HG02981 (cell line): ENCODE measurements around the gene NTSR1.

Source experiments
- ATAC-seq: cut with Tn5 transposase; IDR thresholded peaks from one replicate; pipeline ENCODE4 v1.9.1; 2021; ENCODE audit warnings: mild to moderate bottlenecking, moderate library complexity; ENCODE audit not compliant: unreplicated experiment

NTSR1 gene

DNA sequence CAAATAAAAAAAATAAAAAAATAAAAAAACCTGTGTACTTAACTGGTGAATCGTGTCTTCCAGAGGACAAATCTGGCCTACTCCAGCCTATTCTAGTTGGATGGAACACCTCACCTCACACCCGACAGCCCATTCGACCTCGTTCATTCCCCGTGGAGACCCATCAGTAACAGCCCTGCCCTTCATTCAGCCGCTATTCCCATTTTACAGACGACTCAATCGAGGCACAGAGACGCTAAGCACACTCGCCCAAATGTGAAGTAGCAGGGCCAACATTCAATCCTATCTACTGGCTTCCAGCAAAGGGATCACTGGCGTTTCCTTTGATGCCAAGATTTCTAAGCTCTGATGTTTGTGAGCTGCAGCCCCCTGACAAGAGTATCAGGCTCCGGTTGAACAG is 1.8 kb upstream of the NTSR1 start:
- no peak for ATAC-seq

DNA sequence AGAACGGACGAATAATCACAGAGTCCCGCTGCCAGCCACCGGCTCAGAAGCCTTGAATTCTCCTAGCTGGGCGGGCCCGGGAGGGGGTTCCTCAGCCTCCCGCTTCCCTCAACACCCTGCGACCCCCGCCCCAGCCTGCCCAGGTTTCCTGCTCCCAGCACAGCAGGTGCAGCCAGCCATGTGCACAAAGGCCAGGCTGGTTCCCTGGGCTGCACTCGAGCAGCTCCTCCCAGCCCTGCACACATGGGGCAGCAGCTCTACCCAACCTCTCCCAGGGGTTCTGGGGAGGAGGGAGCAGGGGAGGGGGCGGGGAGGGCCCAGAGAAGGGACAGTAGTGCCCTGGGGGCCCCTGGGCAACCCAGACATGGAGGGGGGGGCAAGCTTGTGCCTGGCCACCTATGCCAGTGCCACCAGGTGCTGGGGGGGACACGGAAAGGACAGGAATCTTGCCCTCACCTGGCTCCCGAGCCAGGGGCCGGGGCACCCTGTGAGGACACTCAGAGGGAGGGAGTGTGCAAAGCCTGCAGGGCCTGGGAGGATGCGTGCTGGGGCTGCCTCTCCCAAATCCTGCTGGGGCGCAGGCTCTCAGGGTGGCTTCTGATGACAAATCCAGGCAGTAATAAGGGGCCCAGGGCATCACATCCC is 1.2 kb upstream of the NTSR1 start:
- ATAC-seq: no peak

GRCh38 chr20:62707921-62708521 is 615 bp upstream of the NTSR1 start:
- no peak for ATAC-seq

DNA sequence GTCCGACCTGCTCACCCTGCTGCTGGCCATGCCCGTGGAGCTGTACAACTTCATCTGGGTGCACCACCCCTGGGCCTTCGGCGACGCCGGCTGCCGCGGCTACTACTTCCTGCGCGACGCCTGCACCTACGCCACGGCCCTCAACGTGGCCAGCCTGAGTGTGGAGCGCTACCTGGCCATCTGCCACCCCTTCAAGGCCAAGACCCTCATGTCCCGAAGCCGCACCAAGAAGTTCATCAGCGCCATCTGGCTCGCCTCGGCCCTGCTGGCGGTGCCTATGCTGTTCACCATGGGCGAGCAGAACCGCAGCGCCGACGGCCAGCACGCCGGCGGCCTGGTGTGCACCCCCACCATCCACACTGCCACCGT is 885 bp downstream of the NTSR1 start:
- no peak for ATAC-seq

- no peak for ATAC-seq
Observed at GRCh38 chr20:62710221-62710885, 1.7 kb downstream of the NTSR1 start.

- no peak for ATAC-seq
Observed at GRCh38 chr20:62710886-62711702, 2.5 kb downstream of the NTSR1 start.

GRCh38 chr20:62711703-62712101 is 3.1 kb downstream of the NTSR1 start:
- ATAC-seq: no peak

- no peak for ATAC-seq
Observed at GRCh38 chr20:62712606-62713005, 4.0 kb downstream of the NTSR1 start.

DNA sequence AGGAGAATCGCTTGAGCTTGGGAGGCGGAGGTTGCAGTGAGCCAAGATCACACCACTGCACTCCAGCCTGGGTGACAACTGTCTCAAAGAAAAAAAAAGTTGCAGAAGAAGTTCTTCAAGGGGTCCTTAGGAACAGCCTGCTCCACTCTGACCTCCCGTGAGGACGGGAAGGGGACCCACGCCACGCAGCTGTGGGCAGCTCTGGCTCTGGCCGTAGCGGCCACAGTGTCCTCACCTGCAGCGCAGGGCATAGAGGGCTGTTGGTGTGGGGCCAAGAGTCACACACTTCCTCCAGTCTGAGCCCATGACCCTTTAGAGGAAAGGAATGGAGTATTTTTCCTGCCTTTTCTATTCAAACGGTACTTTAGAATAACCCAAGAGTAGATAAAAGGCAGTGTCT is 5.4 kb downstream of the NTSR1 start:
- no peak for ATAC-seq

GRCh38 chr20:62714799-62715198 is 6.2 kb downstream of the NTSR1 start:
- ATAC-seq: no peak

- no peak for ATAC-seq
Observed at GRCh38 chr20:62715201-62715600, 6.6 kb downstream of the NTSR1 start.

DNA sequence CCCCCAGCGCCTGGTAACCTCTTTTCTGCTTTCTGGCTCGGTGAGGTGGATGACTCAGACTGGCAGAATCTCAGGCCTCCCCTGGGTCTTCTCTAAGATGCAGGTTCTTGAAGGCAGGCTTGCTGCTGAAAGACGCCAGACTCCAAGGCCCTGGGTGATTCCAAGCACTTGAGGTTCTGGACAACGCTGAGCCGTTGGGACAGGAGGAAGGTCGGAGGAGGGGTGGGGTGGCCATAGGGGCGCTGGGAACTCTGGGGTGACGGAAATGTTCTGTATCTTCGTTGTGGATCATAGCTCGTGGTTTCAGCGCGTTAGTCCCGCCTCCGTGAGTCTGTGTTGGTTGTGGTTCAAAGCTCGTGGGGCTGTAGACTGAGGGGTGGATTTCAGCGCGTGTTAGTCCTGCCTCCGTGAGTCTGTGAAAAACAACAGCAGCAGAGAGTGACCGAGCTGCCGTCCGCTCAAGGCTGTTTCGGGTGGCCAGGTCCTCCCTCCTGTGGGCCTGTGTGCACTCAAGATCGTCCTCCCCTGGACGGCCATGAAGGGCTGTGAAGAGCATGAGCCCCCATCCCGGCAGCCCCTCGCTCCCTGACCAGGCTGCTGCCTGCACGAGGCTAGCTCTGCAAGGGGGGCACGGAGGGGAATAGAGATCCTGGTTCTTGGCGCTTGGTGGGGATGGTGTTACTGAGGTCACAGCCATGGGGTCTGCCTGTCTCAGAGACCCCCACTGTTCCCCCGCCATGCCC is 7.7 kb downstream of the NTSR1 start:
- no peak for ATAC-seq

- no peak for ATAC-seq
Observed at GRCh38 chr20:62716941-62717310, 8.3 kb downstream of the NTSR1 start.

DNA sequence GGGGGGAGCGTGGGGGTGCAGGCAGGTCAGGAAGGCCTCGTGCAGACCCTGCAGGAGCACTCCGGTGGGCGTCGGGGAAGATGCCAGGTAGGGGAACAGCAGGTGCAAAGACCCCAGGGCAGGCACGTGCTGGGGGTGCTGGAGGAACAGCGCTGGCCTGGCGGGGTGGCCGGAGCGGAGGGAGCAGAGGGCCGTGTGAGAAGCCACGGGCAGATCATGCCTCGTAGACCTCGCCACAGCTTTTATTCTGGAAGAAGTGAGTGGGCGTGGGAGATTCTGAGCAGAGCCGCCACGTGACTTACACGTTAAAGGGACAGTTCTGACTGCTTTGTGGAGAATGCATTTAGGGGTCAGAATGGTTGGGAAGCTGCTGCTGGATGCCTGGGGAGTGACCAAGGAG is 9.3 kb downstream of the NTSR1 start:
- no peak for ATAC-seq

GRCh38 chr20:62718546-62718945 is 9.9 kb downstream of the NTSR1 start:
- ATAC-seq: no peak

DNA sequence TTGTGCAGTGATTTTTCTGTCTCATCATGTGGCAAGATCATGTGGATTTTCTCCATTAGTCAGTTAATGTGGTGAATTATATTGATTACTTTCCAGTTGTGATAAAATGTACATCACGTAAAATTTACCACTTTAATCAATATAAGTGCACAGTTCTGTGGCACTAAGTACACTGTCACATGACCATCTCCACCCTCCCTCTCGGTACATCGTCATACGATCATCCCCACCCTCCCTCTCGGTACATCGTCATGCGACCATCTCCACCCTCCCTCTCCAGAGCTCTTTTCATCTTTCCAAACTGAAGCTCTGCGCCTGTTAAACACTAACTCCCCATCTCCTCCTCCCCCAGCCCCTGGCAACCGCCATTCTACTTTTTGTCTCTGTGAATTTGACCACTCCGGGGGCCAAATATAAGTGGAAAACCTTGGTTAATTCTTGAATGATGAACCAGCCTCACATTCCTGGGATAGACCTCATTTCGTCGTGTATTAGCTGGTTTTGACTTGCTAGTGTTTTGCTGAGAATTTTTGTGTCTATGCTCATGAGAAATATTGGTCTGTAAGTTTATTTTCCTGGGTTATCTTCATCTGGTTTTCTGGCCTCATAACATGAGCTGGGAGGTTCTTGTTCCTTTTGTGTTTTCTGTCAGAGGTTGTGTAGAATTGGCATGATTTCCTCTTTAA is 10.8 kb downstream of the NTSR1 start:
- ATAC-seq: no peak

DNA sequence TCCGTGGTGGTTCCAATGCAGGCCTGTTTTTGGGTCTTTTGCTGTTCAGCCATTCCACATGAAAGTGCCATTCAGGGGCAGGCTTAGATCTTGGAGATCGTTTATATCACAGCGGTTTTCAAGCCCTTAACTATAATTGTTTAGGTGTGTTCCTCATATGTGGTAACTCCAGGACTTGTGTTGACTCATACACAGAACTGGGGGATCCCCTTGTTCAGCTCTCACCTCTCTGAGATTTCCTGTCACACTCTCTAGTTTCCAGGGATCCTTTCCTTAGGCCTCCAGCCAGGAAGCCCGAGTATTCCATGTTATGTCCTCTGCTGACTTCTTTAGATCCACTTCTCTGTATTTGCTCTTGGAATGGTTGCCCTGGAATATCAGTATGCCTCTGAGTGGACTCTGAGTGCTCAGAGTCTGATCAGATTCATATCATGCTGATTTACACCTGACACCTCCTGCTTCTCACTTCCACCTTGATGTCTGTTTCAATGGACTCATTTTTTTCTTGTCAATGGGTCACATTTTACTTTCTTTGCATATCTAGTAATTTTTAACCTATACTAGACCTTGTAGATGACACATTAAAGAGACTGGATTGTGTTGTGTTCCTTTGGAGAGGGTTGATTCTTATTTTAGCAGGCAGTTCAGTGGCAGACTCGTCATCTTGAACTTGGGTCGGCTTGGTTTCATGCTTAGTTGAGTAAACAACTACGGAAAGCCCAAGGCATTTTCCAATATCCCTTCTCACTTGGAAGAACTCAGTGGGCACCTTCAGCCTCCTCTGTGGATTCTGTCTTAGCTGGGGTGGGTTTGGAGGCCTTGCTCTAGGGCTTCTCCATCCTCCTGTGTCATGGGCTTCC is 13.1 kb downstream of the NTSR1 start:
- ATAC-seq: no peak

DNA sequence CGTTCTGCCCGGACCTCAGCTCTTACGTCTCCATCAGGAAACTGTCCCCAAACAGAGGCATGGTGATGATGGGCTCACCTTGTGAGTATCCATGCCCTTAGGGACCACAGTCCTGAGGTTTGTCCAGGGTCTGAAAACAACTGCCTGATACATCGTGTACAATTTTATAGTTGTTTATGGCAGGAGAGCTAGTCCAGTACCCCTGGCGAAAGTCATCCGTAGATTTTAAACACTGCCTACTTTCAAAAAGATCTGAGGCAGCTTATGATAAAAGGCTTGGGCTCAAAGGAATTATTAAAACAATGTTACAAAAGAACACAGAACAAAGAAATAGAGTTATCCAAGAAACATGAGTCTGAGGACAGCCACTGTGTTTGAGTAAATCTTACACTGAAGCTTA is 14.0 kb downstream of the NTSR1 start:
- no peak for ATAC-seq

GRCh38 chr20:62723351-62723750 is 14.7 kb downstream of the NTSR1 start:
- no peak for ATAC-seq
